ENCODE results near the gene LMX1B. TPM values are rescaled to one million over a fixed set of nuclear protein-coding genes. Genes with fewer than 3 reads are reported as not detected.

The LMX1B gene
- total RNA-seq, 2 donors from 2014 or later = 0.13 TPM; not detected in 1

DNA sequence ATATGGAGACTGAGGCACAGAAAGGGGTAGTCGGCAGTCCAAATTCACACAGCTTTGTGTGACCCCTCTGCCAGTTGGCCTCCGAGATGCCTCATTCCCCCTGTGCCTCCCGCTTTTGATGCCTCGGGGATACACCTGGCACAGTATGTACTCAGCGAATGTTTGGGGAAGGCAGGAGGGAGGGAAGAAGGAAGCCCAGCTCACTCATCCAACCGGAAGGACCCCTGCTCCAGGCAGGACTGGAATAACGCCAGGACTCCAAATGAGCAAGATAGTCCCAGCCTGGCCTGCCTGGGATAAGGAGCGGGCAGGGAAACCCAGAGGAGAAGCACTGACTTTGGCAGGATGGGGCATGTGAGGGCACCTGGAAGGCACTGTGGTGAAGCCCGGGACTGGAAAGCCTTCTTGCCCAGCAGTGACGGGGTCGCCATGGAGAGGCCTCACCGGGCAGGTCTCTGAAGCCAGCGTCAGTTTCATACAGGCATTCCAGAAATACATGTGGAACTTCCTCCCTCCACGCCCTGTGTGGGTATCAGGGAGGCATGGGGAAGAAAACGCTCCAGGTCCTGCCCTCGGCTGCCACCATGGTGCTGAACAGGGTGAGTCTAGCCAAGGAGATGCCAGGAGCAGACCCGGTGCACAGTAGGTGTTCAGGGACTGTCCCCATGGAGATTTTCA is 20.3 kb downstream of the LMX1B start:
- no peaks in the 10 kb centered on the region for H3K4me1 ChIP-seq
- H3K27ac ChIP-seq = no peak overlapping the region
- H3K9me3 ChIP-seq = no peaks in the 10 kb centered on the region
- no peak overlapping the region for H3K4me3 ChIP-seq
- H3K27me3 ChIP-seq = peaks cover 62% of the 10 kb centered on the region
- H3K9ac ChIP-seq (ENCODE audit: low read depth in 2 of 2, low read length in 2 of 2) = no peak overlapping the region
- no peak for DNase-seq
- TF ChIP-seq, protein P1, sequence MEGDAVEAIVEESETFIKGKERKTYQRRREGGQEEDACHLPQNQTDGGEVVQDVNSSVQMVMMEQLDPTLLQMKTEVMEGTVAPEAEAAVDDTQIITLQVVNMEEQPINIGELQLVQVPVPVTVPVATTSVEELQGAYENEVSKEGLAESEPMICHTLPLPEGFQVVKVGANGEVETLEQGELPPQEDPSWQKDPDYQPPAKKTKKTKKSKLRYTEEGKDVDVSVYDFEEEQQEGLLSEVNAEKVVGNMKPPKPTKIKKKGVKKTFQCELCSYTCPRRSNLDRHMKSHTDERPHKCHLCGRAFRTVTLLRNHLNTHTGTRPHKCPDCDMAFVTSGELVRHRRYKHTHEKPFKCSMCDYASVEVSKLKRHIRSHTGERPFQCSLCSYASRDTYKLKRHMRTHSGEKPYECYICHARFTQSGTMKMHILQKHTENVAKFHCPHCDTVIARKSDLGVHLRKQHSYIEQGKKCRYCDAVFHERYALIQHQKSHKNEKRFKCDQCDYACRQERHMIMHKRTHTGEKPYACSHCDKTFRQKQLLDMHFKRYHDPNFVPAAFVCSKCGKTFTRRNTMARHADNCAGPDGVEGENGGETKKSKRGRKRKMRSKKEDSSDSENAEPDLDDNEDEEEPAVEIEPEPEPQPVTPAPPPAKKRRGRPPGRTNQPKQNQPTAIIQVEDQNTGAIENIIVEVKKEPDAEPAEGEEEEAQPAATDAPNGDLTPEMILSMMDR (IDR thresholded peaks at IDR 0.05) = no peak
- no peaks in the 10 kb centered on the region for H3K36me3 ChIP-seq
- intact Hi-C loops (cut with DNase I) = no loop called here

DNA sequence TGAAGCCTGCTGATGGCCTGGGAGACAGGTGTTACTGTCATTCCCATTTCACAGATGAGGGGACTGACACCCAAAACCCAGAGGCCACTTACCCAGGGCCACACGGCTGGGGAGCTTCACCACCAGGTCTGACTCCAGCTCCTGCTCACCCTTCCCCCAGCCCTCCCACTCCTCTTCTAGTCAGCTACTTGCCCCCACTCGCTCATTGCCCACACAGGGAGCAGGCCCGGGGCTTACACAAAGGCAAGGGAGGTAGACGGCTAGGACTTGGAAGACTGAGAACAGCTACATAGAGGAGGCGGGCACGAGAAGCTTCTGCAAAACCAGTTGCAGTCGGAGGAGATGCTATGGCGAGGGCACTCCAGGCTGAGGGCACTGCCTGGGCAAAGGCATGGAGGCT is 21.3 kb downstream of the LMX1B start:
- Histone ChIP-seq H3K4me3 (no peak overlapping the region), H3K9ac (ENCODE audit: low read depth in 2 of 2, low read length in 2 of 2) (no peak overlapping the region), H3K27me3 (peaks cover 64% of the 10 kb centered on the region), H3K27ac (no peak overlapping the region), H3K36me3 (no peaks in the 10 kb centered on the region), H3K4me1 (no peaks in the 10 kb centered on the region), H3K9me3 (no peaks in the 10 kb centered on the region)
- intact Hi-C loops (cut with DNase I) = no loop called here
- TF ChIP-seq, protein P1 (IDR thresholded peaks at IDR 0.05) = no peak
- DNase-seq = no peak

DNA sequence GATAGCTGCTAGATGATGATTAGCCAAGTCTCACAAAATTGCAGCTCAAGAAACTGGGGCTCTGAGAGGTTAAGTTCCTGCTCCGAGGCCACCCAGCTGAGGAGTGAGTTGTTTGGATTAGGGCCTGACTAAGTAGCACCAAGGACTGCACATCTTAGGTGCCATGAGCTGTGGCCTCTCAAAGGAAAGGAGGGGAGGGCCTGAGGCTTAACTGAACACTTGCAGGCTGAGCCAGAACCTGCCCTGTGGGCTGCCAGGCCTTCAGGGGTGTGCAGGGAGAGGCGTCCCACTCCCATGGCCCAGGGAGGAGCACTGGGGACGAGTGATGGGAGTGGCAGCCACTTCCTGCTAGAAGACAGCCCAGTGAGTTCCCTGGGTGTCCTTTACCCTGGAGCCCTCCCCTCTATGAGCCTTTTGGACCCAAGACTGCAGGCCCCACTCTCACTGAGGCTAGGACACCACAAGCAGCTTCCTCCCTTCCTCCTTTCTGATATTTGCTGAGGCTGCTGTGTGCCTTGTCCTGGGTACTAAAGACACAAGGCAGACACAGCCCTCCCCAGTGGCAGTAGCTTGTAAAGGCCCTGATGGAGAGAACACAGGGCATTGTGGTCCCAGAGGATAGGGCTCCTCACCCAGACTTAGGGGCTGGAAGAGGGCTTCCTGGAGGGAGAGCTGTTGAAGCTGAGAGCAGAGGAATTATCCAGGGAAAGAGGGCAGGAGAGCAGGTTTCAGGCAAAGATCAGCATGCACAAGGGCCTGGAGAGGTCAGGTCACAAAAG is 22.1 kb downstream of the LMX1B start:
- Histone ChIP-seq H3K27ac (no peak overlapping the region), H3K27me3 (peaks cover 61% of the 10 kb centered on the region), H3K9me3 (no peaks in the 10 kb centered on the region), H3K36me3 (no peaks in the 10 kb centered on the region), H3K4me3 (no peak overlapping the region), H3K9ac (ENCODE audit: low read depth in 2 of 2, low read length in 2 of 2) (no peak overlapping the region), H3K4me1 (no peaks in the 10 kb centered on the region)
- TF ChIP-seq, protein P1 (IDR thresholded peaks at IDR 0.05) = no peak
- DNase-seq = no peak
- intact Hi-C loops (cut with DNase I) = no loop called here

DNA sequence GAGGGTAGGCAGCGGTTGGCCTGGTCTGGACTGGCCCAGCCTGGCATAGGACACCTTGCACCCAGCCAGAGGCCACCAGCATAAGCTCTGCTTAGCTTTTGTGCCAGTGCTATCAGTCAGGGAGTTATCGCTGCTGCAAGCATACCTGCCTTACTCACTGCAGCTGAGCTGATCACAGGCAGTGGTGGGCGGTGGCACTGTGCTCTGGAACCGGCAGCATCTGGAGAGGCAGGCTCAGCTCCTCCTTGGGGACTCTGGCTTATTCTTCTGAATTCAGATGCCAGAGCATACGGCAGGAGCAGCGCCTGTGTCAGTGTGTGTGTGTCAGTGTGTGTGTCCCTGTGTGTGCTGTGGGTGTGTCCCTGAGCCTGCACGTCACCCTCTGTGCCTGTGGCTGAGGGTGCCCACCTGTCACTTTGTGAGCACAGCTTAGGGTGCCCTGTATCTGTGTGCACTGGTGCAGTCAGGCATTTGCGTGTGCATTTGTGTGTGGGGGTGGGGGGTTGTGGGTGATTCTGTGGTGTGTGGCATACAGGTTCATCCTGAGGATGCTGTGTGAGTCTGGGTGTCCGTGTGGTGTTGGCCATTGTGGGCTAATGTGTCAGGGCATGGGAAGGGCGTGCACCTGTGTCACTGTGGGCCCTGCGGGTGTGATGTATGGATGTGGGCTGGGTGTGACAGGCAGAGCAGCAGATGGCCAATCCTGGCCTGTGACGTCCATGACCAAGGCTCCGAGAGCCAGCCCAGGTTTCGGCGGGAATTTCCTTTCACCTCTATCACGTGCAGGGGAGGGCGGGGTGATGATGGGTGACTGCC is 23.5 kb downstream of the LMX1B start:
- Histone ChIP-seq H3K27me3 (peaks cover 56% of the 10 kb centered on the region), H3K36me3 (no peaks in the 10 kb centered on the region), H3K9ac (ENCODE audit: low read depth in 2 of 2, low read length in 2 of 2) (no peak overlapping the region), H3K9me3 (no peaks in the 10 kb centered on the region), H3K4me1 (no peaks in the 10 kb centered on the region), H3K4me3 (no peak overlapping the region), H3K27ac (no peak overlapping the region)
- TF ChIP-seq, protein P1 (IDR thresholded peaks at IDR 0.05) = no peak
- DNase-seq = no peak
- intact Hi-C loops (cut with DNase I) = no loop called here

DNA sequence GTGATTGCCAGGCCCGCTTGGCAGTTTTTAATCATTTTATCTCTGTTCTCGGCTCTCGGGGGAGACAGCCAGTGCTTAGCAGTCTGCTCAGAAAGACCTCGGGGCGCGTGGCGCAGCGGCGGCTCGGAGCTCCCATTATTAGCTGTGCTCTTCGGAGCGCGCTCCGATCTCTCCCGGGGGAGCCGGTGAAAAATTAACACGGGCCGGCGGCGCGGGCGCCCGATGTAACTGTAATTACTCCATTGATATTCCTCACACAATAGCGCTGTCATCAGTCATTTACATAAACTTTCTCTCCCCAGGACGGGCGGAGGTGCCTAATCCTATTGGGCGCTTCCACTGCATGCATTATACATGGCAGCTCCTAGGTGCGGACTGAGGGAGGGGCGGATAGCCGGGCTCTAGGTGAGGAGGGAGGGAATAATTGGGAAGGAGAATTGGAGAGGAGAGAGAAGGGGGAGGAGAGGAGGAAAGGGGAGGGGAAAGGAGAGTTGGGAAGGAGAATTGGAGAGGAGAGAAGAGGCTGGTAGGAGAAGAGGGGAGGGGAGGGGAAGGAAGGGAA is 24.9 kb downstream of the LMX1B start:
- no peak overlapping the region for H3K27ac ChIP-seq
- no peaks in the 10 kb centered on the region for H3K36me3 ChIP-seq
- intact Hi-C loops (cut with DNase I) = no loop called here
- DNase-seq = no peak
- H3K4me3 ChIP-seq = no peak overlapping the region
- H3K4me1 ChIP-seq = no peaks in the 10 kb centered on the region
- TF ChIP-seq, protein P1 (IDR thresholded peaks at IDR 0.05) = no peak
- H3K27me3 ChIP-seq = peaks cover 49% of the 10 kb centered on the region
- no peak overlapping the region for H3K9ac ChIP-seq (ENCODE audit: low read depth in 2 of 2, low read length in 2 of 2)
- H3K9me3 ChIP-seq = no peaks in the 10 kb centered on the region
